Stimulated activated CD4-positive, alpha-beta T cell treated with anti-CD3 and anti-CD28 coated beads, Interleukin-4, amount 100 ng/mL, for 4 hours (primary cell): ENCODE measurements around the gene CSRP2.

Experiments used
- DNase-seq, 2 experiments: peaks; one replicate each; pipeline ENCODE4 v3.0.0-alpha.2; 2020

CSRP2 gene

GRCh38 chr12:76859611-76860010 lies 19.2 kb downstream of the CSRP2 start:
- DNase-seq = no peak

DNA sequence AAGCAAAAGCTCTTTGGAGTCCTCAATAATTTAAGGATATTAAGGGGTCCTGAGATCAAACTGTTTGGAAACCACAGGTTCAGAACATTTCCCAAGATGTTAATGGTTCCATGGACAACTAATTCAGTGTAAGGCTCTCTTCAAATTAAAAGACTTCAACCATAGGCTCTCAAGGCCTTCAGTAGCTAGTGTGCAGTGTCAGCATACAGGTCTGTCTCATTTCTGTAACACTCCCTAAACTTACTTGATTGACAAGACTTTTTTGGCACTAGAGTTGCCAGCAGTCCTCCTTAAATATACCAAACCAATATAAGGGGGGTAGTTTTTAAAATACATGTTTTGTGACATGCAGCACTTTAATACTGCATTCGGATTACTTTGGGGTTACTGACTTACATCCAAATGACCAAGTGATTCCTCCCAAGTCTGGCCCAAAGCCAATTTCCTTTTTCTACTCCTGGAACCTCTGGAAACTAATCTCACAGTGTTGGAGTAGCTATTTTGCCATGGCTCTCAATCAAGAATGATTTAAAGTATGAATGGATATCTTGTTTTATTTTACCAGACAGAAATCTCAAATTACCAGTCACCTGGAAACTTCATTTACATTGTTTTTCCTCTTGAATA lies 22.7 kb downstream of the CSRP2 start:
- no peak for DNase-seq

GRCh38 chr12:76855271-76855670 lies 23.5 kb downstream of the CSRP2 start:
- no peak for DNase-seq

DNA sequence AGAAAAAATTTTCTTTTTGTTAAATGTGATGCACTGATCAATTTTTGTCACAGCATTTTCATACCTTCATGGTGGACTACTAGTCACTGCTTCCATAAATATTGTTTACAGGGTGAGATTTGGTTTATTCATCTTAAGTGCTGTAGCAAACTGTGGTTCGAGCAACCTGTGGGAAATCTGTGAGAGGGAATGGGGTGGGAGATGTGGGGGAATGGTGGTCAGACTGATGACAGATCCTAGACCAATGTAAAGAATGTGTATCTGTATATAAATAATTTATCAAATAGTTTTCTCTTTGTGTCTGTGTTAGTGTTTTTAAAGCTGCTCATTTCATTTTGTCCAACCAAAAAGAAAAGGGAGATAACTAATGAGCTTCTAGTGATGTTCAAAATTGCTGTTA lies 26.7 kb downstream of the CSRP2 start:
- DNase-seq = no peak

- DNase-seq = no peak
These were observed 30.7 kb downstream of the CSRP2 start for GRCh38 chr12:76848132-76848531.

- no peak for DNase-seq
These were observed 31.6 kb downstream of the CSRP2 start for GRCh38 chr12:76847260-76847659.

DNA sequence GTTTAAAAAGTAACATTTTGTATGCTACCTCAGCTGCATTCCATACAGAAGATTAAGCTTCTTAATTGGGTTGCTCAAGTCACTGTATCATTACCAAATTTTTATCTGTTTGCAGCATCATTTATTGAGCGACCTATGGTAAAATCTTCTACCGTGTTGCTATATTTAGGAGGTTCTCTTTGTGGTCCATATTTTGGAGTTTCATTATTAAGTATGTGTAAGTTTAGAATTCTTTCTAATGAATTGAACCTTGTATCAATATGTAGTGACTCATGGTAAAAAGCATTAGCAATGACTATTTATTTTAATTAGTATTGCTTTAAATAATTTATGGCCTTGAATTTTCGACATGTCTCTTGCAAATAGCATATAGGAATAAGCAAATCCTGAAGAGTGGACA lies 42.2 kb downstream of the CSRP2 start:
- DNase-seq = no peak

GRCh38 chr12:76830436-76830835 lies 48.4 kb downstream of the CSRP2 start:
- DNase-seq = no peak

- no peak for DNase-seq
These were observed 57.8 kb downstream of the CSRP2 start for GRCh38 chr12:76820888-76821482.

DNA sequence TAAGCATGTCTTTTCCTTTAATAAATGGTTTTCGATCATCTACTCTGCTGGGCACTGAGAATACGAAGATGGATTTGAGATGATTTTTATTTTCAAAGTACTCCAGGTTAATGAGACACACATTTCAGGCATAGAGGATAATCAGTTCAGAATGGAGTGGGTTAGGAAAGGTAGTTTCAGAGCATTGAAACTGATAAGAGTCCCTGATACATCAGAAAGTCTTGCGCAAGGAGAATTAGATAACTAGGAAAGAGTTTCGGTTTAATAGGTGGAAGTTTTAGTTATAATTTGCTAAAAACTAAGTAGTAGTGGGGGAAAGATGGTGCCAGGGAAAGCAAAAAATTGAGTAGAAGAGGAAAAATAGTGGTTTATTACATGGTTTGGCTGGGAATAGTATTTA lies 64.8 kb downstream of the CSRP2 start:
- no peak for DNase-seq

DNA sequence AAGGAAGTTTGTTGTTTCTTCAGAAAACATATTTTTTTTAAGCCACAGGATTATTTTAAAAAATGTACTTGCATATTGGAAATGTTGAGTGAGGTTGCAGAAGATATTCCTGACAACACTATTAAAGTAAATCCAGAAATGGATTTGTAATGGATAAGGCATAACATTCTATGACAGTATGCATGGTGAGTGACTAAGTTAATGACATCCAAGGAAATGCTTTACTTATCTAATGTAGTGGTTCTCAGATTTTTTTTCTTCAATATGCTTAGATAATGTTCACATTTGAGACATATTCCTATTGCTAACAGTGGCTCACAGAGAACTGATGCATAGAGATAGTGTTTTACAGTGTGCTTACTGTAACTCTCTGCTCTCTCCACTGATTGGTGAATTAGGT lies 65.6 kb downstream of the CSRP2 start:
- no peak for DNase-seq

DNA sequence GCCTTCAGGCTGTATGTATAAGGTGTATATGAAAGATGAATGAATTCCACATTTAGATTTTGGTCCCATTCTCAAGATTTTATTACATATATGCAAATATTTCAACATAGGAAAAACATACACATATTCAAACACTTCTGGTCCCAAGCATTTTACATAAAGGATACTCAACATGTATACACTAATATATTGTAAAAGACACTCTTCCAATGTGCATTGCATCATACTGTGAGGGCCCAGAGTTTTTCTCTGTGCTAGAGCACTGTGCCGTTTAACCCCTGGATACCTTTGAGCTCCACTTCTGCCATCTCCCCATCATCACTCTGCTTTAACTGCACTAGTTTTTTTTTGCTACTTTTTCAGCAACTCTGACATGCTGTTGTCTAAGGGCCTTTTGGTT lies 66.8 kb downstream of the CSRP2 start:
- no peak for DNase-seq

DNA sequence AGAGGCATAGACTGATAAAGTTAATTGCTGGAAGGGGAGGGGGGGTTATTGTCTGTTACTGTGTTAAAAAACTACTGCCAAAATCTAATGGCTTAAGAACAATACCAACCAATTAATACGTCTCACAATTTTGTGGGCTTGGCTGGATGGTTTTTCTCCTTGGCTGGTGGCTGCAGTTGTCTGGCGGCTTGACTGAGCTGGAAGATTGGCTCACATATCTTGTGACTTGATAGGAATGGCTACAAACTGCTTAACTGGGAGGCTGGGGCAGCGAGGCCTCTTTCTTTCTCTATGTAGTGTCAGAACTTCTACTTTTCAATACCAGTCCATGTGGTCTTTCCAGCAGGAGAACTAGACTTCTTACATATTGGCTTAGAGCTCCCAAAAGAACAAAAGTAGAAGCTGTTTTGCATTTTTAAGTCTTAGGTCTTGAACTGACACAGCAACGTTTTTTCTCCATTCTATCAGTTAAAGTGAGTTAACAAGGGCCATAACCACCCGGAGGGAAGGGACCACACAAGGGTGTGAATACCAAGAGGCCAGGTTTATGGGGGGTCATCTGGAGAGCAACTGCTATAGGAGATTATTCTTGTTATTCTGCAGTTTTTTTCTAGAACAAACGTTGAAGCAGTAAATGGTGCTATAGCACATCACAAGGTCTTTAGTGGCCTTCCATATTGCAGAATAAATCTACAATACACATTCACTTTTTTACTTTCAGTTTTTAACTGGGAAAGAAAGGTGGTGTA lies 68.0 kb downstream of the CSRP2 start:
- DNase-seq = no peak
